HEK293 (cell line): Measurements from ENCODE around the gene CRYBA1.

ENCODE experiments used
- CTCF ChIA-PET: fragments of 350-600 bp; formaldehyde crosslinking; extraction: SDS; loops from one replicate; lab custom pipeline; 2021; ENCODE audit warnings: antibody characterized with exemption; lab: Yijun Ruan, JAX
- POLR2A ChIA-PET: fragments of 300-600 bp; formaldehyde crosslinking; extraction: SDS; loops from one replicate; lab custom pipeline; 2020; ENCODE audit warnings: antibody characterized with exemption, inconsistent platforms; lab: Yijun Ruan, JAX
- H3K27ac ChIP-seq: fragments of 200-500 bp; sonication (Bioruptor generic); 2 replicates; pipeline ENCODE4 v1.5.1; 2014; ENCODE audit warnings: low read depth, low read length, control low read depth, inconsistent platforms; ENCODE audit errors: extremely low read depth
- H3K36me3 ChIP-seq, 2 experiments: fragments of 200-500 bp in 1 of 2; sonication (Bioruptor generic) in 1 of 2; 1 replicate in 1 of 2; 2 replicates in 1 of 2; pipeline ENCODE4 v1.5.1; 2014 to 2017; ENCODE audit warnings: inconsistent platforms in 2 of 2, low read length in 2 of 2; ENCODE audit not compliant: control insufficient read depth in 2 of 2, insufficient read depth in 1 of 2
- H3K4me1 ChIP-seq: fragments of 200-500 bp; sonication (Bioruptor generic); 2 replicates; pipeline ENCODE4 v1.5.1; 2014; ENCODE audit warnings: mild to moderate bottlenecking, low read length, inconsistent platforms; ENCODE audit not compliant: control insufficient read depth, insufficient read depth
- H3K4me3 ChIP-seq: 2 replicates; pipeline ENCODE4 v1.5.1; 2011; ENCODE audit warnings: low read depth, mild to moderate bottlenecking, control low read depth, low read length, moderate library complexity
- H3K9me3 ChIP-seq: fragments of 200-500 bp; sonication (Bioruptor generic); 2 replicates; pipeline ENCODE4 v1.5.1; 2014; ENCODE audit warnings: low read depth, low read length, inconsistent platforms; ENCODE audit not compliant: control insufficient read depth, insufficient read depth
- KLF8 ChIP-seq: fragments of 450-650 bp; formaldehyde crosslinking; IDR thresholded peaks from 2 replicates; pipeline ENCODE4 v1.5.1; 2016; ENCODE audit warnings: missing biosample characterization, missing genetic modification characterization
- PBX3 ChIP-seq: sonication (generic); formaldehyde crosslinking; IDR thresholded peaks from 2 replicates; pipeline ENCODE4 v1.8.1; 2022; ENCODE audit warnings: mild to moderate bottlenecking, moderate library complexity, missing genetic modification reagents
- PRDM1 ChIP-seq: fragments of 450-650 bp; formaldehyde crosslinking; IDR thresholded peaks from 2 replicates; pipeline ENCODE4; 2016; ENCODE audit warnings: missing biosample characterization, missing genetic modification characterization
- SCRT1 ChIP-seq: fragments of 450-650 bp; formaldehyde crosslinking; IDR thresholded peaks from 2 replicates; pipeline ENCODE4 v1.5.1; 2016; ENCODE audit warnings: missing biosample characterization, missing genetic modification characterization, borderline replicate concordance
- SCRT2 ChIP-seq: fragments of 450-650 bp; formaldehyde crosslinking; IDR thresholded peaks from 2 replicates; pipeline ENCODE4 v1.5.1; 2016; ENCODE audit warnings: missing biosample characterization, missing genetic modification characterization
- TRIM28 ChIP-seq: IDR thresholded peaks from 2 replicates; pipeline ENCODE4 v1.6.1; 2011; ENCODE audit warnings: low read length, control low read depth, borderline replicate concordance
- YY2 ChIP-seq: fragments of 450-650 bp; formaldehyde crosslinking; IDR thresholded peaks from 2 replicates; pipeline ENCODE4 v1.5.1; 2016; ENCODE audit warnings: missing biosample characterization, missing genetic modification characterization
- ZBTB21 ChIP-seq: fragments of 450-650 bp; formaldehyde crosslinking; IDR thresholded peaks from 2 replicates; pipeline ENCODE4 v1.5.1; 2017; ENCODE audit warnings: missing biosample characterization, missing genetic modification characterization
- ZNF341 ChIP-seq: fragments of 450-650 bp; formaldehyde crosslinking; IDR thresholded peaks from 2 replicates; pipeline ENCODE4; 2016; ENCODE audit warnings: low read depth, missing biosample characterization, missing genetic modification characterization
- ZNF362 ChIP-seq: fragments of 450-650 bp; formaldehyde crosslinking; IDR thresholded peaks from 2 replicates; pipeline ENCODE4 v1.5.1; 2016; ENCODE audit warnings: missing biosample characterization, missing genetic modification characterization
- ZNF394 ChIP-seq: fragments of 450-650 bp; formaldehyde crosslinking; IDR thresholded peaks from 2 replicates; pipeline ENCODE4 v1.5.1; 2016; ENCODE audit warnings: missing biosample characterization, missing genetic modification characterization, mild to moderate bottlenecking, moderate library complexity, borderline replicate concordance
- ZNF560 ChIP-seq: fragments of 450-650 bp; formaldehyde crosslinking; IDR thresholded peaks from 2 replicates; pipeline ENCODE4 v1.5.1; 2017; ENCODE audit warnings: missing biosample characterization, missing genetic modification characterization, borderline replicate concordance
- ZNF585B ChIP-seq: fragments of 450-650 bp; formaldehyde crosslinking; IDR thresholded peaks from 2 replicates; pipeline ENCODE4 v1.5.1; 2016; ENCODE audit warnings: missing biosample characterization, missing genetic modification characterization
- ZNF600 ChIP-seq: fragments of 450-650 bp; formaldehyde crosslinking; IDR thresholded peaks from 2 replicates; pipeline ENCODE4 v1.5.1; 2016; ENCODE audit warnings: missing biosample characterization, missing genetic modification characterization
- ZNF621 ChIP-seq: fragments of 450-650 bp; formaldehyde crosslinking; IDR thresholded peaks from 2 replicates; pipeline ENCODE4 v1.5.1; 2017; ENCODE audit warnings: missing biosample characterization, missing genetic modification characterization
- ZNF654 ChIP-seq: fragments of 450-650 bp; formaldehyde crosslinking; IDR thresholded peaks from 2 replicates; pipeline ENCODE4 v1.5.1; 2016; ENCODE audit warnings: low read depth, missing biosample characterization, missing genetic modification characterization
- ZNF670 ChIP-seq: fragments of 450-650 bp; formaldehyde crosslinking; IDR thresholded peaks from 2 replicates; pipeline ENCODE4 v1.5.1; 2016; ENCODE audit warnings: missing biosample characterization, missing genetic modification characterization, low read depth
- ZNF768 ChIP-seq: fragments of 450-650 bp; formaldehyde crosslinking; IDR thresholded peaks from 2 replicates; pipeline ENCODE4 v1.5.1; 2018; ENCODE audit warnings: missing biosample characterization, mild to moderate bottlenecking, missing genetic modification characterization
- ZNF777 ChIP-seq: fragments of 450-650 bp; formaldehyde crosslinking; IDR thresholded peaks from 2 replicates; pipeline ENCODE4 v1.5.1; 2017; ENCODE audit warnings: missing biosample characterization, missing genetic modification characterization, borderline replicate concordance
- ZSCAN18 ChIP-seq: fragments of 450-650 bp; formaldehyde crosslinking; IDR thresholded peaks from 2 replicates; pipeline ENCODE4 v1.5.1; 2016; ENCODE audit warnings: missing biosample characterization, missing genetic modification characterization
- TF ChIP-seq, protein P1 (sequence below): fragments of 450-650 bp; formaldehyde crosslinking; IDR thresholded peaks from 2 replicates; pipeline ENCODE4 v1.5.1; 2017; ENCODE audit warnings: missing biosample characterization, missing genetic modification characterization

CRYBA1 gene

DNA sequence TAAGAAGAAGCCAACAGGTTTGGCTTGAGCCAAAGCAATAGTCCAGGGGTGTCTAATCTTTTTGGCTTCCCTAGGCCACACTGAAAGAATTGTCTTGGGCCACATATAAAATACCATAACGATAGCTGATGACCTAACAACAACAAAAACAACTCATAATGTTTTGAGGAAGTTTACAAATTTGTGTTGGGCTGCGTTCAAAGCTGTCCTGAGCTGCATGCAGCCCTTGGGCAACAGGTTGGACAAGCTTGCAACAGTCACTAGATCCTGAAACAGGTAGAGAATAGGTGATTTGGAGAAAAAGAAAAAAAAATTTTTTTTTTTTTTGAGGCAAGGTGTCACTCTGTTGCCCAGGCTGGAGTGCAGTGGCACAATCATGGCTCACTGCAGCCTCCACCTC is 4.5 kb downstream of the CRYBA1 start (continued):
- TF ChIP-seq SCRT1 (tag by site-specific recombination) (peak; percentile 39; the same call in 1 of the 2 replicates), ZNF560 (tag by site-specific recombination) (no peak), SCRT2 (tag by site-specific recombination) (peak; percentile 81), ZSCAN18 (tag by site-specific recombination) (no peak), ZNF394 (no peak), ZNF341 (tag by site-specific recombination) (no peak), ZNF777 (tag by site-specific recombination) (no peak), PBX3 (no peak), ZNF362 (0 out of 2 replicates have a peak, but pooled peaks have one; percentile 19), ZNF585B (tag by site-specific recombination) (no peak), ZNF621 (tag by site-specific recombination) (no peak), YY2 (tag by site-specific recombination) (no peak), ZNF670 (tag by site-specific recombination) (no peak)

GRCh38 chr17:29252101-29252791 is 5.6 kb downstream of the CRYBA1 start:
- POLR2A ChIA-PET: interaction anchor here (1.0 kb wide), 2 partner anchors 11 to 41 kb away, joined by 3 read pairs; no protein-coding TSS in a partner anchor
- CTCF ChIA-PET: interaction anchor here (0.6 to 3.6 kb wide), 21 partner anchors 8 to 342 kb away, joined by 3 to 18 read pairs (median 5); partner anchors contain the start of gene ANKRD13B
- H3K4me1 ChIP-seq: peaks cover 3% of the 10 kb centered on the region; the same call in 1 of the 2 replicates

More at GRCh38 chr17:29252101-29252791, 5.6 kb downstream of the CRYBA1 start:
- no peak overlapping the region for H3K27ac ChIP-seq
- no peak overlapping the region for H3K4me3 ChIP-seq
- no peaks in the 10 kb centered on the region; a peak in 1 of 3 replicates for H3K36me3 ChIP-seq
- TF ChIP-seq, protein P1, sequence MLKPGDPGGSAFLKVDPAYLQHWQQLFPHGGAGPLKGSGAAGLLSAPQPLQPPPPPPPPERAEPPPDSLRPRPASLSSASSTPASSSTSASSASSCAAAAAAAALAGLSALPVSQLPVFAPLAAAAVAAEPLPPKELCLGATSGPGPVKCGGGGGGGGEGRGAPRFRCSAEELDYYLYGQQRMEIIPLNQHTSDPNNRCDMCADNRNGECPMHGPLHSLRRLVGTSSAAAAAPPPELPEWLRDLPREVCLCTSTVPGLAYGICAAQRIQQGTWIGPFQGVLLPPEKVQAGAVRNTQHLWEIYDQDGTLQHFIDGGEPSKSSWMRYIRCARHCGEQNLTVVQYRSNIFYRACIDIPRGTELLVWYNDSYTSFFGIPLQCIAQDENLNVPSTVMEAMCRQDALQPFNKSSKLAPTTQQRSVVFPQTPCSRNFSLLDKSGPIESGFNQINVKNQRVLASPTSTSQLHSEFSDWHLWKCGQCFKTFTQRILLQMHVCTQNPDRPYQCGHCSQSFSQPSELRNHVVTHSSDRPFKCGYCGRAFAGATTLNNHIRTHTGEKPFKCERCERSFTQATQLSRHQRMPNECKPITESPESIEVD: peak; percentile 84
- TF ChIP-seq PRDM1 (peak; percentile 93), ZNF600 (tag by site-specific recombination) (no peak), ZBTB21 (tag by site-specific recombination) (no peak), SCRT1 (tag by site-specific recombination) (no peak), TRIM28 (no peak; the same call in 1 of the 2 replicates), ZNF654 (tag by site-specific recombination) (peak; percentile 39), KLF8 (0 out of 2 replicates have a peak, but pooled peaks have one; percentile 12), ZNF768 (tag by site-specific recombination) (no peak)
- no peaks in the 10 kb centered on the region for H3K9me3 ChIP-seq
